ENCODE results near the gene ETS1.

ETS1 gene, protein sequence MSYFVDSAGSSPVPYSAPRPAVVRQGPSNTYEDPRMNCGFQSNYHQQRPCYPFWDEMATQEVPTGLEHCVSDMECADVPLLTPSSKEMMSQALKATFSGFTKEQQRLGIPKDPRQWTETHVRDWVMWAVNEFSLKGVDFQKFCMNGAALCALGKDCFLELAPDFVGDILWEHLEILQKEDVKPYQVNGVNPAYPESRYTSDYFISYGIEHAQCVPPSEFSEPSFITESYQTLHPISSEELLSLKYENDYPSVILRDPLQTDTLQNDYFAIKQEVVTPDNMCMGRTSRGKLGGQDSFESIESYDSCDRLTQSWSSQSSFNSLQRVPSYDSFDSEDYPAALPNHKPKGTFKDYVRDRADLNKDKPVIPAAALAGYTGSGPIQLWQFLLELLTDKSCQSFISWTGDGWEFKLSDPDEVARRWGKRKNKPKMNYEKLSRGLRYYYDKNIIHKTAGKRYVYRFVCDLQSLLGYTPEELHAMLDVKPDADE

GRCh38 chr11:128587415-128587814, at the start of gene ETS1:
TSS of gene ETS1 (minus strand) at chr11:128587558. CDS start at chr11:128573130, 14,428 bp downstream.
- DNase-seq, result no peak
- intact Hi-C loops (cut with DNase I), result no loop called here

GRCh38 chr11:128634395-128634794, 47.0 kb upstream of the ETS1 start:
- intact Hi-C loops (cut with DNase I), result loop anchor here (5.0 kb wide), 2 partner anchors 342 to 462 kb away; no protein-coding TSS in a partner anchor
- DNase-seq, result no peak

DNA sequence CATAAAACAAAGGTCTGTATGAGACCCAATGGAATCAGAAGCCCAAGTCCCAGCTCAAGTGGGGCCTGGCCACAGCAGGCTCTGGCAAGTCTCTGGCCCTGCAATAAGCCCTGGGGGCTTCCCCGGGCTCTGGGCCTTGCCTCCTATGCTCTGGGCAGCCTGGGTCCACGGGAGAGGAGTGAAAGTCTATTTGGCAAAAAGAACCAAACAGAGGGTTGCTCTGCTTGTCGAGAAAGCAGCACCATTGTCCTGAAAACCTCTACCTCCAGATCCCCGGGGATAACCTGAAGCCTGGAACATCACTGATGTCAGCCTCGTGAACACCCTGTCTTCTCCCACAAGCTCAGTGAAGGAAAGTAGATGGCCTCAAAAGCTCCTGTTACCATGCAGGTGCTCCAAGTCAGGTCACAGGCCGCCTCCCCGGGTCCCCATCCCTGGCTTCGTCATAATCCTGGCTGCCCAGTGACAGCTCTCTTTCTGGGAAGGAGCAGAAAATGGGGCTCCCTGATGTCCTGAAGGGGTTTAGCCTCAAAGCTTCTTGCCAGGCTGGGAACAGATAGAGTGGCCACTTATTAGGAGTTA, 46.1 kb upstream of the ETS1 start:
- intact Hi-C loops (cut with DNase I), result loop anchor here (5.0 kb wide), 2 partner anchors 341 to 461 kb away; no protein-coding TSS in a partner anchor
- no peak for DNase-seq

GRCh38 chr11:128632141-128632791, 44.9 kb upstream of the ETS1 start:
- intact Hi-C loops (cut with DNase I), result loop anchor here (5.0 kb wide), 2 partner anchors 340 to 460 kb away; no protein-coding TSS in a partner anchor
- DNase-seq, result peak in 10 of 42 donors; percentile 10 to 48 (median 29)

DNA sequence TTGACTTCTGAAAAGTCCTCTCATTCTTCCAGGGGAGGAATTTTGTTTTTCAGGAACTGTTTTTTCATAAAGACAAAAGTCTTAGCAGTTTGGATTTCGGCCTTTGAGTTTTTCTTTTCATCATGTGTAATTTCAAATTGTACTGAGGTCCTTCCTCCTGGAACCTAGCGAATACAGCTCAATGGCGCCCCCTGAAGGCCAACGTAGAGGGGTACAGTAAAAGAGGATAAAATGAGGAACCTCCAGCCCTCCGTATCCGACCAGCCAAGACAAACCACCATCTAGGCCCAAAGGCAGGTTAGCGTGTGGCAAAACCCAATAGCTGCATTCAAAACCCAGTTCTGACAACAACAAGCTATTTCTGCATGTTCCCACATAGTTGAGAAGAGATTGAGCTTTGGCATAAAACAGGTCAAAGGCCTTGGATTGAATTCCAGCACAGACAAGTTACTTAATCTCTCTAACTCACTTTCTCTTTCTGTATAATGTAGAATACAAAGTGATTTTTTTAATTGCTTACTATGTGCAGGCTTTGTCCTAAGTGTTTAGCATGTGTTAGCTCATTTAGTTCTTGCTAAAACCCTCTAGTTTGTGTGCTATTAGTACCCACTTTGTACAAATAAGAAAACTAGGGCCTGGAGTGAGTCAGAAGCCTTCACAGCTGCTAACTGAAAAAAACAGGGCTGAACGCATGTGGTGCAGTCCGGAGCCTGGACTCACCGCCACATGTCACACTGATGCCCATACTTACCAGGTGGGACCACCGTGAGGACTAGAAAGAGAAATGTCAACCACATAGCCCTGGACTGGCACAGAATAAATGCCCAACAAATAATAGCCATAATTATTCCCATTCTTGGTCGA, 43.2 kb upstream of the ETS1 start:
- DNase-seq, result peak; percentile 67 to 94 (median 84)
- intact Hi-C loops (cut with DNase I), result loop anchor here (5.0 kb wide), 2 partner anchors 338 to 458 kb away; no protein-coding TSS in a partner anchor

GRCh38 chr11:128629516-128630106, 42.3 kb upstream of the ETS1 start:
- intact Hi-C loops (cut with DNase I), result loop anchor here (5.0 kb wide), 2 partner anchors 337 to 457 kb away; no protein-coding TSS in a partner anchor
- no peak for DNase-seq

DNA sequence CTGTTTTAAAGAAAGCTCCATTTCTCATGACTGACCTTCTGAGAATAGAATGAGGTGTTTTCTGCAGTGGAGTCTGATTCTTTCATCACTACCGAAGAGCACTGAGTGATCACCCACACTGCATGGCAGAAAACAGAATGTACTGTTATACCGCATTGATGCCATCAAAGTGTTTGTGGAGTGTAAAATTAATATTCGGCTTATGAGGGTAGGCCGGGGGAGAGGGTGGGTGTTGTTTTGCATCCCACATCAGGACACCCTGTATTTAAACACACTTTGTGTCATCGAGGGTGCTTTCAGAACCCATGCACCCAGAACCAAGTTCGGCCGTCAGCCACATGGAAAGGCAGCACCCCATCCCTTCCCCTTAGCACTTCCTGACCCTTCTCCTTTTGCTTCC, 41.3 kb upstream of the ETS1 start:
- intact Hi-C loops (cut with DNase I), result no loop called here
- no peak for DNase-seq

- DNase-seq, result no peak
- intact Hi-C loops (cut with DNase I), result no loop called here
Measured at GRCh38 chr11:128628325-128628673, 40.9 kb upstream of the ETS1 start.

DNA sequence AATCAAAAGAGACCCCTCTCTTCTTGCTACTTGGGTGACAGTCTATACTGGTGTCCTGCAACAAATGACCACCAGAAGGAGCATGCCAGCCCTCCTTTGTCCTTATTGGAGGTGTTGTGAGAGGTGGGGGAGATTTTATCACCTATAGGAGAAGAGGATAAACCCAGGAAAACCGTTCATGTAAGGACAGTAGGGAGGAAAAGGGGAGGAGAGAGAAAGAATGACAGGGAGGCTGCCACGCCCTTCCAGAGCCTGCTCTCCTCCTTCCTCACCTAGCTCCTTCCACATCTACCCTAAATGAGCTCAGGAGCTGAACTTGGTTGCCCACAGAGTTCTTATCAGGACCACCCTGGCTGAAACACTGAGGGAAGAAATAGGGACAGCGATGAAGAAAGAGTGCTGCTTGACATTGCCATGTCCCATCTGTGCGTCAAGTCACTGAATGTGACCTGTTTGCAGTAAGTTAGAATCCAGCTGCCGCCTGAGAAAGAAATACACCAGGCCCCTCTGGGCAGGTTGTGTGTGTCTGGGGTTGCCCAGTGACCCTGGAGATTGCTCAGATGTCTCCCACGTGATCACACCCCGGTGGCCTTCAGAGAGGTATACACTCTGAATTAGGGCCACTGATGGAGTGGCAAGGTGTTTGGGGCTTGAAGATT, 40.4 kb upstream of the ETS1 start:
- intact Hi-C loops (cut with DNase I), result no loop called here
- no peak for DNase-seq

GRCh38 chr11:128626913-128627665, 39.7 kb upstream of the ETS1 start:
- intact Hi-C loops (cut with DNase I), result no loop called here
- DNase-seq, result no peak

GRCh38 chr11:128625746-128626145, 38.4 kb upstream of the ETS1 start:
- DNase-seq, result no peak
- intact Hi-C loops (cut with DNase I), result no loop called here

DNA sequence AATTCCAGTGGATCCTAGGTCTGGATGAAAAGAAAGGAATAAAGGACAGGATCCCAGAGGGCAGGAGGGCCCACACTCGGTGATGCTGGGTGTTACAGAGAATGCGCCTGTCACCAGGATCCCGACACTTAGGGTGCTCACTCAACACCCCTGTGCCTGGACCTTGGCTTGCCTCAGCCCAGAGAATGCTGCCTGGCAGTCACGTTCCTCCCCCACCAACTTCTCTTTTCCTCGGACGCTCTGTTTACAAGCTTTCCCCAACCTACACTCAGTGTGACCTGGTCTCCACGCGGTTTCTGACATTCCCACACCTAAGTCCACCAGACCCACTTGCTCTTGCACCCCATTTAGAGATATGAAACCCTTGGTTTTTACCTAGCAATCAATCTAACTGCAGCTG, 38.0 kb upstream of the ETS1 start:
- DNase-seq, result no peak
- intact Hi-C loops (cut with DNase I), result no loop called here

- intact Hi-C loops (cut with DNase I), result no loop called here
- peak in 1 of 42 donors; percentile 7 for DNase-seq
Measured at GRCh38 chr11:128624269-128625175, 37.2 kb upstream of the ETS1 start.

GRCh38 chr11:128623091-128623490, 35.7 kb upstream of the ETS1 start:
- intact Hi-C loops (cut with DNase I), result no loop called here
- no peak for DNase-seq

DNA sequence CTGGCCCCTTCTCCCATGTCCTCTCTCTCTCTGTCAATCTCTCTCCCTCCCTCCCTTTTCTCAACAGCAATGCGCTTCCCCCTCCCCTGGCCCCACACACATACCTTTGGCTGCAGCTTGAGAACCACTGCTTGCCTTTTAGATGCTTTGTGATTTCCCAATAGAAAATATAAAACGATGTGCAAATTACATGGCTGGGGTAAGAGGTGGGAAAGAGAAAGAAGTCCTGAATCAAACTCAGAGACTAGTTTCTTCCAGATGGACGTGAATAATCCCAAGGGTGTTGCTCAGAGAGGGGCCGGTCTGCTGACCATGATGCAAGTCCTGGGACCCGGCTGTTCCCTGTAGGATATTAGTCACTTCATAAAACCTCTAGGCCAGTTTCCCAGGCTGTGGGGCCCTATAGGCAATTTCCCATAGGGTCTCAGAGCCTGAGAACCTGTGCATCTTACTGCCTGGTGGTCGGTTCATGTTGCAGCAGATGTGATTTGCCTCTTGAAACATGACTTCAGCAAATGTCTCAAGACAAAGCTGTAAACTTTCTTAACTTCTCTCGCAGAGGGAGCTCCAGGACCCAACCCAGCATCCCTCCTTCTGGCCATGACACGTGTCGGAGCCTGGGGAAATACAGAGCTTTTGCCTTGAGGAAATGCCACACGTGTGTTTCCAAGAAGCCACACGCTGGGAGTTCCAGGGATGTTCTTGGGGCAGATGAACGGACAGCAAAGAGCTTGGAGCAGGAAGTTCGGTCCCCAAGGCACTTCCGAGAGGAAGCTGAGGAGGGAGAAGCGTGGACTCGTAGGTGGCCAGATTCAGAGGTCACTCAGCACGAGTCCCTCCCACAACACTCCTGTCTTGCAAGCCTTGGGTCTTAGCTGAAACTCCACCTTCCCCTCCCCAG, 34.5 kb upstream of the ETS1 start:
- DNase-seq, result no peak
- intact Hi-C loops (cut with DNase I), result no loop called here
